ENCODE results near the gene WNT7B. TPM values are rescaled to one million over a fixed set of nuclear protein-coding genes. Genes with fewer than 3 reads are reported as not detected.

WNT7B gene
- not detected for total RNA-seq

DNA sequence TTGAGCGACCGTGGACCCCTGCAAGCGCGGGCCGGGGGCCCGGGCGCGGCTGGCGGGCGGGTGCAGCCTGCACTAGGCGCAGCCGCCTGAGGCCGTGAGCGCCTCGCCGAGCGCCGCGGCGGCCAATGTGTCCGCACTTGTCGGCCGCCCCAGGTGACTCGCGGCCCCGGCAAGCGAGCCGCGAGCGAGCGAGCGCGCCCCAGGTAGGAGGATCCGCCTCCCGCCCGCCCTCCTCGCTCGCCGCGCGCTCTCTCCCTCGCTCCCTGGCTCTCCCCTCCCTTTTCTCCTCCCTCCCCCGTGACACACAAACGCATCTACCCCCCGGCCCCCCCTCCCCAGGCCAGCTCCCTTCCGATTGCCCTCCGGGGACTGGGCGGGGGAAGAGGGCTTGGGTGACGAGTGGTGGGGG is at the start of gene WNT7B:
WNT7B (minus strand) TSS at position 160 of the 409 bp plus-strand sequence. CDS start 408 bp downstream, outside the sequence.
- Mint-ChIP-seq H3K4me1 (peaks cover 2% of the 10 kb centered on the region), H3K4me3 (no peak within 1 kb of the TSS), H3K27me3 (peaks cover 41% of the 10 kb centered on the region), H3K36me3 (no peaks in the 10 kb centered on the region), H3K9me3 (no peaks in the 10 kb centered on the region), H3K27ac (no peak within 1 kb of the TSS)
- POLR2A ChIA-PET = no interaction called here
- no peak for DNase-seq
- ATAC-seq (ENCODE audit: low read depth) = no peak

DNA sequence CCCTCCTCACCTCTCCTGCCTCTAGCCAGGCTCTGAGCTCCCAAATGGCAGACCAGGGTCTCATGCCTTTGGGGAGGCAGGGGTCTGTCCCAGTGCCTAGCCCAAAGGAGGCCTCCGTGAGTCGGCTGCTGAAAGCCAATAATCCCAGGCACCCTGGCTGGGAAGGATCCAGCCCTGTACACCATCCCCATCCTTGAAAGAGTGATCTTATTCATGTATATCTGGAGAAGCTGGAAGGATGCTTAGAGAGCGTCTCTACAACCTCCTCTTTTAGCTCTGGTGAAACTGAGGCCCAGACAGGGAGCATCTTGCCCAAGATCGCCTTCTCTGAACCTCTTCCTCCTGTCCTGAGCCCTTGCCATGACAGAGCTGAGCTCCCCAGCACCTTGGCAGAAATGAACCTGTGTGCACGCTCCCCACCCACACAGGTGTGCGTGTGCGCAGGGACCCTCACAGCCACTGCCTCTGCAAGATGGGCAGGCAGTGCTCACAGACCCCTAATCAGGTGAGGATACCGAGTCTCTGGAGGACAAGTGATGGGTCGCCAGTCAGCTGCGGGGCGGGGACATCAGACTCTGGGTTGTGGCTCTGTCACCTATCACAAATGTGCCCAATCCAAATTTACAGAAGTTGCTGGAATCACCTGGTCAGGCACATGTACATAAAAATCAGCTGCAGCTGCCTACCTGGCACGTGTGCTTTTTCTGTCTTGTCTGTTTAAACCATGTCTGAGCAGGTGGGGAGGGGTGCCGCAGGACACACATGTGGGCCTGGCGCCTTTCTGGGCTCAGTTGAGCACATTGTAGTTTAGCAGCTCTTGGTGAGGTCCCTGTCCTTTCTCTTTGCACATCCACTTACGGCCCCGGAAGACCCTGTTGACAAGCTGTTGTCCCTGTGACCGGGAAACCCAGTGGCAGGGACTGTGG is 49.3 kb upstream of the WNT7B start:
- Mint-ChIP-seq H3K27ac (no peak overlapping the region), H3K9me3 (no peaks in the 10 kb centered on the region), H3K36me3 (no peaks in the 10 kb centered on the region), H3K4me1 (peaks cover 8% of the 10 kb centered on the region), H3K4me3 (peak overlapping the region; percentile 40), H3K27me3 (peaks cover 33% of the 10 kb centered on the region)
- DNase-seq (no peak), ATAC-seq (ENCODE audit: low read depth) (no peak)
- POLR2A ChIA-PET = interaction anchor here (1.3 kb wide), 1 partner anchor 13 kb away, joined by 4 read pairs; no protein-coding TSS in a partner anchor

DNA sequence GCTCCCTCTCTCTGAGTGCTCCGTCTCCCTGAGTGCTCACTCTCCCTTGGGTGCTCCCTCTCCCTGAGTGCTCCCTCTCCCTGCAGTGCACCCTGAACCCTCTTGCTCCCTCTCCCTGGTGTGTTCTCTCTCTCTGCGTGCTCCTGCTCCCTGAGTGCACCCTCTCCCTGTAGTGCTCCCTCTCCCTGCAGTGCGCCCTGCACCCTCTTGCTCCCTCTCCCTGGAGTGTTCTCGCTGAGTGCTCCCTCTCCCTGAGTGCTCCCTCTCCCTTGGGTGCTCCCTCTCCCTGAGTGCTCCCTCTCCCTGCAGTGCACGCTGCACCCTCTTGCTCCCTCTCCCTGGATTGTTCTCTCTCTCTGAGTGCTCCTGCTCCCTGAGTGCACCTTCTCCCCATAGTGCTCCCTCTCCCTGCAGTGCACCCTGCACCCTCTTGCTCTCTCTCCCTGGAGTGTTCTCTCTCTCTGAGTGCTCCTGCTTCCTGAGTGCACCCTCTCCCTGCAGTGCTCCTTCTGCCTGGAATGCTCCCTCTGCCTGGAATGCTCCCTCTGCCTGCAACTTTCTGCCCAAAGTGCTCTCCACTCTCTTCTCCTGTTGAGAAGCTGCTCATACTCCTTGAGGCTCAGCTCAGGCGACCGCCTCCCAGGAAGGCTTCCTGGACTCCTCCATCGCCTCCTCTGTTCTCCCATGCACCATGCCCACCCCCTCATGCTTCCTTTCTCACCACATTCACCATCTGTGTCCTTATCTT is 48.4 kb upstream of the WNT7B start:
- POLR2A ChIA-PET = interaction anchor here (1.1 to 1.3 kb wide), 2 partner anchors 12 to 276 kb away, joined by 3 to 4 read pairs; no protein-coding TSS in a partner anchor
- H3K27ac Mint-ChIP-seq = no peak overlapping the region

DNA sequence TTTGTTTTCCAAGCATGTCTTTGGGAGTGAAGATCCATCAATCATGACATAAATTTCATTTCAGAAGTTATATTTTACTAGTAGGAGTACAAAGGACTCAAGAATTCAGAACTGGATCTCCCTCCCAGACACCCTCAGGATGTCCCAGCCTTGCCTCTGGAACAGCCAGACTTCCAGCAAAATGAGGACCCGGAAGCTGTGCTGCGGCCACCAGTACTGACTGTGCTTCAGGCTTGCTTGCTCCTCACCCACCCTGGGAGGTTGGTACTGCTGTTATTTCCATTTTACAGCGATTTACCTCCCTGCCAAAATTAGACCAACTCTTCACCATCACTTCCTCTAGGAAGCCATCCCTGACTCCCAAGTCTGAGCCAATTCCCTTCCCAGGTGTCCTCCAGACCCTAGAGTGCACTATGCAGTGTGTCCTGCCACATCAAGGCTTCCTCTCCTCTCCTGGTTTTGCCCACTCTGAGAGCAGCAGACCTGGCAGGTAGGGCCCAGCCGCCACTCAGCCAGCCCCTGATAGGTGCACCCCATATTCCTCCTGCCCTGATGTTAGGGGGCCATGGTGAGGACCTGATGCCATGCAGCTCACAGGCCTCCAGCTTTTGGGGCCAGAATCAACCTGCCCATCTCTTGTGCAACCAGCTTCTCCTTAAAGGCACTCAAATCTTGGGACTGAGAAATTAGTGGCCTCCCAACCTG is 47.3 kb upstream of the WNT7B start:
- H3K9me3 Mint-ChIP-seq = no peaks in the 10 kb centered on the region
- peaks cover 8% of the 10 kb centered on the region for H3K4me1 Mint-ChIP-seq
- POLR2A ChIA-PET = interaction anchor here (0.8 to 1.1 kb wide), 2 partner anchors 31 to 277 kb away, joined by 3 read pairs; no protein-coding TSS in a partner anchor
- H3K36me3 Mint-ChIP-seq = no peaks in the 10 kb centered on the region
- no peak overlapping the region for H3K27ac Mint-ChIP-seq
- peaks cover 36% of the 10 kb centered on the region for H3K27me3 Mint-ChIP-seq
- DNase-seq = no peak
- H3K4me3 Mint-ChIP-seq = no peak overlapping the region
- ATAC-seq (ENCODE audit: low read depth) = no peak

More for the DNA sequence above, 48.4 kb upstream of the WNT7B start:
- ATAC-seq (ENCODE audit: low read depth) (no peak), DNase-seq (no peak)
- peaks cover 34% of the 10 kb centered on the region for H3K27me3 Mint-ChIP-seq
- no peaks in the 10 kb centered on the region for H3K36me3 Mint-ChIP-seq
- peaks cover 8% of the 10 kb centered on the region for H3K4me1 Mint-ChIP-seq
- H3K9me3 Mint-ChIP-seq = no peaks in the 10 kb centered on the region
- no peak overlapping the region for H3K4me3 Mint-ChIP-seq

DNA sequence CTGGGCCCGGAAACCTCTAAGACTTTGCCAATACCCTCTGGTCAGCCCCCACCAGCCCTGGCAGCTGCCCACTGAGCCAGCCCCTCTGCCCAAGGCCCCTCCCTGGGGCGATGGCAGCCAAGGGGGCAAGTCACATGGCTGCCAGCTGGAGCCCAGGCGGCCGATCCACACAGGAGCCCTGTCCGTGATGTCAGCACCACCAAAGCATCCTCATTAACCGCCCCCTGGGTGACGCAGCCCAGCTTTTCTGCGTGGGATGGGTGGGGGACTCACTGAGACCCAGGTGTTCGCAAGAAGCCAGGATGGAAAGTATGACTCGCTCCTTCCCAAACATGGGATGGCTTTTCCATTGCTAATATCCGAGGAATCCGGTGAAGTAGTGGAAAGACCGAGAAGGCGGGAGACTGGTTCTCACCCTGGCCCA is 46.6 kb upstream of the WNT7B start:
- DNase-seq = no peak
- Mint-ChIP-seq H3K4me1 (peaks cover 8% of the 10 kb centered on the region), H3K4me3 (no peak overlapping the region), H3K36me3 (no peaks in the 10 kb centered on the region), H3K9me3 (no peaks in the 10 kb centered on the region), H3K27me3 (peaks cover 33% of the 10 kb centered on the region), H3K27ac (no peak overlapping the region)
- POLR2A ChIA-PET = no interaction called here
- no peak for ATAC-seq (ENCODE audit: low read depth)

DNA sequence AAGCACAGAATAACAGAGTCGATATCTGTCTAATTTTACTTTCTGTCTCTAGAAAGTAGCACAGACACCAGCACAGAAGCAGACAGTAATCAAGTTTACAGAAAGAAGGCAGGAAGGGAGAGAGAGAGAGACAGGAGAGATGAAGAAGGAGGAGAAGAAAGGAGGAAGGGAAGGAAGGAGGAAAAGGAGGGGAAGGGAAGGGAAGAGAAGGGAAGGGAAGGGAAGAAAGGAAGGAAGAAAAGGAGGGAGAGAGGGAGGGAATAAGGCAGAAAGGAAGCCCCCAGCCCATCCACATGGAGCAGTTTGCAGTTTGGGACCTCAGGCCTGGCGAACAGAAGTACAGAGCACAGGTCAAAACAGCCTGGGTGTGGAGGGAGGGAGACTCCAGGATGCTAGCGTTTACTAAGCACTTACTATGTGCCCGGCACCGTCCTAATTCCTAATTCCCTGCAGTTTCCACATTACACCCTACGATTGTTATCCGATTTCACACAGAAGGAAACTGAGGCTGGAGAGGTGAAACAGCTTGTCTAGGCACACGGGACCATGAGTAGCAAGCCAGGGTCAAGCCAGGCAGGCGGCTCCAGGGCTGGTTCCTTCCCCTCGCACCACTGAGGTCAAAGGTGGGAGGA is 46.0 kb upstream of the WNT7B start:
- Mint-ChIP-seq H3K27me3 (peaks cover 30% of the 10 kb centered on the region), H3K27ac (no peak overlapping the region), H3K36me3 (no peaks in the 10 kb centered on the region), H3K4me1 (peaks cover 4% of the 10 kb centered on the region), H3K4me3 (no peak overlapping the region), H3K9me3 (no peaks in the 10 kb centered on the region)
- no peak for ATAC-seq (ENCODE audit: low read depth)
- POLR2A ChIA-PET = no interaction called here
- no peak for DNase-seq

DNA sequence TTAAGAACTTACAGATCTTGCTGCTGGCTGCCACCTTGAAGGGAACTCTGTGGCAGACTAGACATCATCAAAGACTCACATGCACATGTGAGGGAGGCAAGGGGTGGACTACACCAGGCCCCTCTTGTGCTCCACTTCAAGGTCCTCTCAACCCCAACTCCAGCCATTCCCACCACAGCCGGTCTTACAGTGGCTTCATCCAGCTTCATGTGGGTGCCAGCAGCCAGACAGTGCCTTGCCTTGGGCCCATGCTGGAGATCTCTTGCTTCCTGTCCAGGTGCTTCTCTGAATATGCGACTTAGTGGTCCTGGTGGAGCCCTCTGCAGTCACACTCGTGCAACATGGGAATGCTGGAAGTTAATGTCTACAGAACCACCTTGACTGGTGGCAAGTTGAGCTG is 44.6 kb upstream of the WNT7B start:
- Mint-ChIP-seq H3K27me3 (peaks cover 27% of the 10 kb centered on the region), H3K9me3 (no peaks in the 10 kb centered on the region), H3K4me3 (no peak overlapping the region), H3K36me3 (no peaks in the 10 kb centered on the region), H3K4me1 (peaks cover under 1% of the 10 kb centered on the region), H3K27ac (no peak overlapping the region)
- DNase-seq (no peak), ATAC-seq (ENCODE audit: low read depth) (no peak)
- POLR2A ChIA-PET = no interaction called here

DNA sequence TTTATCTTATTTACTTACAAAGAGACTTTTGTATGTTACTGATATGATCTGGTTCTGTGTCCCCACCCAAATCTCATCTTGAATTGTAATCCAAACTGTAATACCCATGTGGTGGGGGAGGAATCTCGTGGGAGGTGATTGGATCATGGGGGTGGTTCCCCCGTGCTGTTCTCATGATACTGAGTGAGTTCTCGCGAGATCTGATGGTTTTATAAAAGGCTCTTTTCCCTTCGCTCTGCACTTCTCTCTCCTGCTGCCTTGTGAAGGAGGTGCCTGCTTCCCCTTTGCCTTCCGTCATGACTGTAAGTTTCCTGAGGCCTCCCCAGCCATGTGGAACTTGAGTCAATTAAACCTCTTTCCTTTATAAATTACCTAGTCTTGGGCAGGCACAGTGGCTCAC is 42.4 kb upstream of the WNT7B start:
- DNase-seq (no peak), ATAC-seq (ENCODE audit: low read depth) (no peak)
- Mint-ChIP-seq H3K27me3 (peaks cover 9% of the 10 kb centered on the region), H3K4me3 (no peak overlapping the region), H3K36me3 (no peaks in the 10 kb centered on the region), H3K4me1 (no peaks in the 10 kb centered on the region), H3K27ac (no peak overlapping the region), H3K9me3 (no peaks in the 10 kb centered on the region)
- POLR2A ChIA-PET = no interaction called here

DNA sequence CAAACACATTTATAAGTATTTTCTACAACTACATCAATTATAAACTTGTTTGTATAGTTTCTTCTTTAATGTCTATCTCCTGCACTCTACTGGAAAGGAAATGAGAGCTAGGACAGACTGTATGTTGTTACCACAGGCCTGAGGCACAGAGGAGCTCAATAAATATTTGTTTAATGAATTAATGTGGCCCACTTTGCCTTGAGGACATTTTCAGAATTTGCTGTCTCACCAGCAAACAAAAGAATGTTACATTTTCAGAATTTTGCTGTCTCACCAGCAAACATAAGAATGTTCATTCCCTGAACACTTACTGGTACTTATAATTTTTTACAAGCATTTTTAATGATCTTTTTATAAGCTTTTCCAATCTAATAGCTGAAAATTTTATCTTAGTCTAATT is 41.9 kb upstream of the WNT7B start:
- ATAC-seq (ENCODE audit: low read depth) = no peak
- H3K36me3 Mint-ChIP-seq = no peaks in the 10 kb centered on the region
- H3K27ac Mint-ChIP-seq = no peak overlapping the region
- no peak for DNase-seq
- peaks cover 7% of the 10 kb centered on the region for H3K27me3 Mint-ChIP-seq
- POLR2A ChIA-PET = no interaction called here
- no peaks in the 10 kb centered on the region for H3K9me3 Mint-ChIP-seq
- no peak overlapping the region for H3K4me3 Mint-ChIP-seq
- H3K4me1 Mint-ChIP-seq = peaks cover under 1% of the 10 kb centered on the region

DNA sequence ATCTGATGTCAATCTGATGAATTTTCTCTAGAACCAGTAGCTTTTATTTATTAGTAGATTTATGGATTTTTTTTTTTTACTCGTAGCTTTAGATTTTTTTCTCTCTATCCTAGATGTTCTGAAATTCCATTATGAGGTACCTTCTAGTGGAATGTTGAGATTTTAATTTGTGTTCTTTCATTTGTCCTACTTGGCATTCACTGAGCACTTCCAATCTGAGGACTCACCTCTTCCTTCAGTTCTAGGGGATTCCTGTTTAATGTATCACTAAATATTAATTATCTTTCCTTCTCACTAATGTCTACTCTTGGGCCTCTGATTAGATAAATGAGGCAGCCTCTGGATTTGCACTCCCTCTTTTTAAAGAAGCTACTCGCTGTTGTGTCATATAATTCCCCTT is 40.2 kb upstream of the WNT7B start:
- POLR2A ChIA-PET = no interaction called here
- no peaks in the 10 kb centered on the region for H3K9me3 Mint-ChIP-seq
- peaks cover 4% of the 10 kb centered on the region for H3K4me1 Mint-ChIP-seq
- H3K27ac Mint-ChIP-seq = no peak overlapping the region
- H3K36me3 Mint-ChIP-seq = no peaks in the 10 kb centered on the region
- H3K4me3 Mint-ChIP-seq = no peak overlapping the region
- no peak for DNase-seq
- ATAC-seq (ENCODE audit: low read depth) = no peak
- peaks cover 7% of the 10 kb centered on the region for H3K27me3 Mint-ChIP-seq

DNA sequence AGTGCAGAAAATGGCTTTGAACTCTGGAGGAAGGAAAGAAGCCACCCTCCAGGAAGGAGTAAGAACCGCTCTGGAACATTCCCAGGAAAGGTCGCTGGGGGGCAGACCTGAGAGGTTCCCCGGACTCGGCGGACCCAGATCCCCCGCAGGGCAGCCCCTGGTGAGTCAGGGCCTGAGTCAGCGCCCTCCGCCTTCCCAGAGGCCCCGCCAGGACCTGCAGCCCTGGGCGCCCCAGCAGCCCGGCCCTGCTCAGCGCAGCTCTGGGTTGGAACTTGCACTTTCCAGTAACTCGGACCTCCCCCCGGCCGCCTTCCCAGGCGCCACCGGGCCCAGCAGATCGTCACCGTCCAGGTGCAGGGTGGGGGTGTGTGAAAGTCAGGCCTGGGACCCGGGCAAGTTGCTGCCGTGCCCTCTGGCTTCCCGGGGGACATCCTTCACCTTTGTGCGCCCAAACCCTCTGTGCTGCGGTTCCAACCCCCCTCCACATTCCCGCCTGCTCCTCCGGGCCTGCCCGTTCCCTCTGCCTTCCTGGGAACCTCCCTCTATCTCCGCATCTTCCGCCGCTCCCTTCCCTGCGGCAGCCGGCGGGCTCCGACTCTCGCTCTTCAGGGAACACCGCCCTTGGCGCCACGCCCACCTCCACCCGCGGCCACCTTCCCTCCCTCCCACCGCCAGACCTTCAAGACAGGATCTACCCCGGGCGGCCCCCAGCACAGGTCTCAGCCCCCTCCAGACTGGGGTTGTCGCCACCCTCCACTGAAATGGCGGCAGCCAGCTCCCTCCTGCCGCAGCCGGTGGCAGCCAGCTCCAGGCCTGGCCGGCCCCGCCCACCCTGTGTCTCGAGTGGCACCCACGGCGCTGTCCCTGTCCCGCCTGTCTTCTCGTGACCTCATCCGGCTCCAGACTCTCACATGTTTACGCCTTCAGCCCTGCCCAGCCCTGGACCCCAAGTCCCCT is 36.8 kb upstream of the WNT7B start:
- no peaks in the 10 kb centered on the region for H3K36me3 Mint-ChIP-seq
- POLR2A ChIA-PET = interaction anchor here (0.7 to 1.9 kb wide), 9 partner anchors 13 to 323 kb away, joined by 3 to 16 read pairs (median 3); partner anchors contain the start of genes GTSE1 and TRMU
- peaks cover 5% of the 10 kb centered on the region for H3K27me3 Mint-ChIP-seq
- no peaks in the 10 kb centered on the region for H3K9me3 Mint-ChIP-seq
- H3K27ac Mint-ChIP-seq = peak overlapping the region; percentile 82
- ATAC-seq (ENCODE audit: low read depth) (peak; percentile 94), DNase-seq (peak; percentile 80)
- peak overlapping the region; percentile 83 for H3K4me3 Mint-ChIP-seq
- H3K4me1 Mint-ChIP-seq = peaks cover 4% of the 10 kb centered on the region

DNA sequence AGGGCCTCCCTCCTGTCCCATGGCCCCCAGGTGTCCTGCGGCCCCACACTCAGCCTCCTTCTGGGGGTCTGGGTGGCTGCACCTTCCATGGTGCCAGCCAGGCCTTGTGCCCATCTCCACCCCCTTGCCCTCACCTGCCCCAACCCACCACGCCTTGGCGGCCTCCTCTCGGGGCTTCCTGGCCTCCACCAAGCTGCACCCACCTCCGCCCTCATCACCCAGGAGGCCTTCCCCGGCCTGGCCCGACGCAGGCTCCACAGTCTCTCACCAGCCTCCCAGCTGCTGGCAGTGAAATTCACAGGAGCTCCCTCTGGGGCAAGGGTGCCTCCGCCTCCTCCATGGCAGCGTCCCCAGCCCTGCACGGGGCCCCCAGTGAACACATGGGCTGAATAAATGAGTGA is 35.9 kb upstream of the WNT7B start:
- Mint-ChIP-seq H3K4me3 (peak overlapping the region; percentile 83), H3K27me3 (peaks cover 5% of the 10 kb centered on the region), H3K9me3 (no peaks in the 10 kb centered on the region), H3K4me1 (peaks cover 4% of the 10 kb centered on the region), H3K27ac (peak overlapping the region; percentile 43), H3K36me3 (no peaks in the 10 kb centered on the region)
- no peak for DNase-seq
- POLR2A ChIA-PET = interaction anchor here (0.7 to 1.9 kb wide), 5 partner anchors 13 to 324 kb away, joined by 3 to 16 read pairs (median 3); no protein-coding TSS in a partner anchor
- ATAC-seq (ENCODE audit: low read depth) = no peak

Data from activated naive CD8-positive, alpha-beta T cell treated with anti-CD3 and anti-CD28 coated beads, Interleukin-2, amount 10 ng/mL, durations not matched to agents 7 days and 5 days (primary cell).